Activated CD8-positive, alpha-beta memory T cell treated with anti-CD3 and anti-CD28 coated beads, Interleukin-2, amount 50 U/mL, for 1 hour (primary cell): Measurements from ENCODE around the gene YIPF2.

Experiments used
- DNase-seq: peaks from one replicate; pipeline ENCODE4 v3.0.0-alpha.2; 2020; ENCODE audit errors: extremely low read depth

YIPF2 gene

GRCh38 chr19:10876459-10877240 lies 51.8 kb downstream of the YIPF2 start:
- DNase-seq, result no peak

DNA sequence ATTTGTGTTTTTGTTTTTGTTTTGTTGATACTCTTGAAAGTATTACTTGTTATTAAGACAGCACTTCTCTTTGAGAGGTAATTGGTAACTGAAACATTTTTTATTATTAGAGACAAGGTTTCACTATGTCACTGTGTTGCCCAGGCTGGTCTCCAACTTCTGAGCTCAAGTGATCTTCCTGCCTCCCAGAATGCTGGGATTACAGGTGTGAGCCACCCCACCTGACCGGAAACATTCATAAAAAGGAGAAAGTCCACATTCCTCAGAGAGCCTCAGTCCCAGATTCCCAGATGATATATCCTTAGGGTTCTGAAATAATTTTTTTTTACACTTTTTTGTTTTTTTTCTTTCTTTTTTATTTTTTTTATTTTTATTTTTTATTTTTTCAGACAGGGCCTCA lies 54.4 kb downstream of the YIPF2 start:
- DNase-seq, result no peak

DNA sequence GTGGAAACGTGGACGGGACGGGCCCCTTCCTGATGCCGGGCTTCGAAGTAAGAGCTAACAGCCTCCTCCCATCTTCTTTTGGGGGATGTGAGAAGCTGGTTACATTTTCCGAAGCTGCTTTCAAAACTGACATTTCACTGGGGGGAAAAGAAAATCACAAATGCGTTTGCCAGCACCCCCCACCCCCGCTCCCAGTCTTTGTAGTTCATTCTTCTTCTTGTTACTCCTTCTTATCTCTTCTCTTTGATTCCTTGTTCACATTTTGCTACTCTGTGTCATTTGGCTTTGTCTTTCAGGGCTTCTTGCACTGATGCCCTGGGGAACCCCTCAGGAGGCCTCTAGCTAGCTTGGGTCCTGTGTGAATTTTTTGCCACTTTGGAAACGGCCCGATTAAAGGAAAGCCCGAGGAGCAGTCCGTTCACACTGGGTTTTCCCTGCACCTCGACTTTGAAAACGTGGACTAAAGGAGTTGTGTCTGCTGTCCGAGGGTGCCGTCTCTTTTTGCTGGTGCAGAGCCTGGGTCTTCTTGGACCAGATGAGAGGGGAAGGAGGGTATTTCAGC lies 55.8 kb downstream of the YIPF2 start:
- no peak for DNase-seq
